ENCODE data around the gene LLGL2.

GRCh38 chr17:75544250-75544649, 18.8 kb downstream of the LLGL2 start:
- no peak for TF ChIP-seq CTCF (IDR thresholded peaks at IDR 0.05)
- no peak for TF ChIP-seq POLR2AphosphoS5 (IDR thresholded peaks at IDR 0.05)
